ENCODE measurements around the gene ITGB6. TPM values are rescaled to one million over a fixed set of nuclear protein-coding genes. Genes with fewer than 3 reads are reported as not detected.

Gene ITGB6
- total RNA-seq, 1 experiment from 2014 or later = not detected

GRCh38 chr2:160145471-160145870, 54.6 kb downstream of the ITGB6 start:
- DNase-seq (ENCODE audit: low spot score) (no peak), ATAC-seq (no peak)
- H3K9me3 Mint-ChIP-seq = no peaks in the 10 kb centered on the region
- ChIA-PET POLR2A (no interaction called here), CTCF (no interaction called here)
- no peaks in the 10 kb centered on the region for H3K27me3 Mint-ChIP-seq (ENCODE audit: low read depth)
- TF ChIP-seq AFF4 (CRISPR knock-in tag; IDR thresholded peaks at IDR 0.05; ENCODE audit: borderline replicate concordance) (no peak), ZNF532 (CRISPR knock-in tag; IDR thresholded peaks at IDR 0.05; ENCODE audit: borderline replicate concordance) (no peak), ZNF121 (CRISPR knock-in tag; IDR thresholded peaks at IDR 0.05) (no peak), ETV6 (CRISPR knock-in tag; IDR thresholded peaks at IDR 0.05) (no peak), ZNF396 (CRISPR knock-in tag; IDR thresholded peaks at IDR 0.05; ENCODE audit: borderline replicate concordance) (no peak), MYBL2 (CRISPR knock-in tag; IDR thresholded peaks at IDR 0.05) (no peak), EMX1 (CRISPR knock-in tag; IDR thresholded peaks at IDR 0.05) (no peak), HMGA2 (CRISPR knock-in tag; IDR thresholded peaks at IDR 0.05) (no peak), SMAD4 (CRISPR knock-in tag; IDR thresholded peaks at IDR 0.05) (no peak), OVOL2 (CRISPR knock-in tag; IDR thresholded peaks at IDR 0.05; ENCODE audit: borderline replicate concordance) (no peak), IRF1 (CRISPR knock-in tag; IDR thresholded peaks at IDR 0.05) (no peak), FOXP1 (CRISPR knock-in tag; IDR thresholded peaks at IDR 0.05; ENCODE audit: borderline replicate concordance) (no peak), CDX4 (CRISPR knock-in tag; IDR thresholded peaks at IDR 0.05; ENCODE audit: borderline replicate concordance) (no peak), GABPB1 (CRISPR knock-in tag; IDR thresholded peaks at IDR 0.05) (no peak), ZNF416 (CRISPR knock-in tag; IDR thresholded peaks at IDR 0.05) (no peak), TP53 (CRISPR knock-in tag; IDR thresholded peaks at IDR 0.05) (no peak)
- TF ChIP-seq, protein P1, sequence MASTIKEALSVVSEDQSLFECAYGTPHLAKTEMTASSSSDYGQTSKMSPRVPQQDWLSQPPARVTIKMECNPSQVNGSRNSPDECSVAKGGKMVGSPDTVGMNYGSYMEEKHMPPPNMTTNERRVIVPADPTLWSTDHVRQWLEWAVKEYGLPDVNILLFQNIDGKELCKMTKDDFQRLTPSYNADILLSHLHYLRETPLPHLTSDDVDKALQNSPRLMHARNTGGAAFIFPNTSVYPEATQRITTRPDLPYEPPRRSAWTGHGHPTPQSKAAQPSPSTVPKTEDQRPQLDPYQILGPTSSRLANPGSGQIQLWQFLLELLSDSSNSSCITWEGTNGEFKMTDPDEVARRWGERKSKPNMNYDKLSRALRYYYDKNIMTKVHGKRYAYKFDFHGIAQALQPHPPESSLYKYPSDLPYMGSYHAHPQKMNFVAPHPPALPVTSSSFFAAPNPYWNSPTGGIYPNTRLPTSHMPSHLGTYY (CRISPR knock-in tag; IDR thresholded peaks at IDR 0.05) = no peak
- TF ChIP-seq, protein P2, sequence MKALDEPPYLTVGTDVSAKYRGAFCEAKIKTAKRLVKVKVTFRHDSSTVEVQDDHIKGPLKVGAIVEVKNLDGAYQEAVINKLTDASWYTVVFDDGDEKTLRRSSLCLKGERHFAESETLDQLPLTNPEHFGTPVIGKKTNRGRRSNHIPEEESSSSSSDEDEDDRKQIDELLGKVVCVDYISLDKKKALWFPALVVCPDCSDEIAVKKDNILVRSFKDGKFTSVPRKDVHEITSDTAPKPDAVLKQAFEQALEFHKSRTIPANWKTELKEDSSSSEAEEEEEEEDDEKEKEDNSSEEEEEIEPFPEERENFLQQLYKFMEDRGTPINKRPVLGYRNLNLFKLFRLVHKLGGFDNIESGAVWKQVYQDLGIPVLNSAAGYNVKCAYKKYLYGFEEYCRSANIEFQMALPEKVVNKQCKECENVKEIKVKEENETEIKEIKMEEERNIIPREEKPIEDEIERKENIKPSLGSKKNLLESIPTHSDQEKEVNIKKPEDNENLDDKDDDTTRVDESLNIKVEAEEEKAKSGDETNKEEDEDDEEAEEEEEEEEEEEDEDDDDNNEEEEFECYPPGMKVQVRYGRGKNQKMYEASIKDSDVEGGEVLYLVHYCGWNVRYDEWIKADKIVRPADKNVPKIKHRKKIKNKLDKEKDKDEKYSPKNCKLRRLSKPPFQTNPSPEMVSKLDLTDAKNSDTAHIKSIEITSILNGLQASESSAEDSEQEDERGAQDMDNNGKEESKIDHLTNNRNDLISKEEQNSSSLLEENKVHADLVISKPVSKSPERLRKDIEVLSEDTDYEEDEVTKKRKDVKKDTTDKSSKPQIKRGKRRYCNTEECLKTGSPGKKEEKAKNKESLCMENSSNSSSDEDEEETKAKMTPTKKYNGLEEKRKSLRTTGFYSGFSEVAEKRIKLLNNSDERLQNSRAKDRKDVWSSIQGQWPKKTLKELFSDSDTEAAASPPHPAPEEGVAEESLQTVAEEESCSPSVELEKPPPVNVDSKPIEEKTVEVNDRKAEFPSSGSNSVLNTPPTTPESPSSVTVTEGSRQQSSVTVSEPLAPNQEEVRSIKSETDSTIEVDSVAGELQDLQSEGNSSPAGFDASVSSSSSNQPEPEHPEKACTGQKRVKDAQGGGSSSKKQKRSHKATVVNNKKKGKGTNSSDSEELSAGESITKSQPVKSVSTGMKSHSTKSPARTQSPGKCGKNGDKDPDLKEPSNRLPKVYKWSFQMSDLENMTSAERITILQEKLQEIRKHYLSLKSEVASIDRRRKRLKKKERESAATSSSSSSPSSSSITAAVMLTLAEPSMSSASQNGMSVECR (CRISPR knock-in tag; IDR thresholded peaks at IDR 0.05; ENCODE audit: borderline replicate concordance) = no peak
- no peaks in the 10 kb centered on the region for H3K36me3 Mint-ChIP-seq
- H3K4me1 Mint-ChIP-seq = peaks cover 15% of the 10 kb centered on the region
- no peak overlapping the region for H3K27ac Mint-ChIP-seq
- no peak overlapping the region for H3K4me3 Mint-ChIP-seq

All from WTC11 (cell line).